Esophagus squamous epithelium (tissue), 5 donors: ENCODE measurements around the gene RIIAD1. TPM values are rescaled to one million over a fixed set of nuclear protein-coding genes. Genes with fewer than 3 reads are reported as not detected.

Source experiments
- DNase-seq: peaks from one replicate; lab custom pipeline; 2025; lab: John Stamatoyannopoulos, UW
- H3K27ac ChIP-seq, 4 donors: fragments of 200-600 bp; sonication (generic); one replicate each; pipeline ENCODE4 v1.5.1; 2016 to 2019; ENCODE audit warnings: mild to moderate bottlenecking in 1 of 4
- H3K27me3 ChIP-seq, 4 donors: fragments of 200-600 bp; sonication (generic); 1 replicate in 3 of 4; 2 replicates in 1 of 4; pipeline versions ENCODE4 v1.5.1 to v1.6.0; 2017 to 2021; ENCODE audit warnings: antibody characterized with exemption in 1 of 4
- H3K36me3 ChIP-seq, 3 donors: fragments of 200-600 bp; sonication (generic); one replicate each; pipeline ENCODE4 v1.5.1; 2016 to 2019
- H3K4me1 ChIP-seq, 3 donors: fragments of 200-600 bp; sonication (generic); one replicate each; pipeline ENCODE4 v1.5.1; 2017 to 2019
- H3K4me3 ChIP-seq, 4 donors: fragments of 200-600 bp; sonication (generic); 1 replicate in 3 of 4; 2 replicates in 1 of 4; pipeline ENCODE4 v1.5.1; 2016 to 2019; ENCODE audit warnings: mild to moderate bottlenecking in 2 of 4, moderate library complexity in 1 of 4
- H3K9me3 ChIP-seq, 3 donors: fragments of 200-600 bp; sonication (generic); one replicate each; pipeline ENCODE4 v1.5.1; 2016 to 2019
- CTCF ChIP-seq, 6 experiments: fragments of 450-650 bp in 4 of 6; fragments of 200-600 bp in 2 of 6; sonication (generic) in 2 of 6; IDR thresholded peaks; one replicate each; pipeline ENCODE4 v1.5.1; 2016 to 2019; ENCODE audit warnings: antibody characterized with exemption in 6 of 6, mild to moderate bottlenecking in 4 of 6, moderate library complexity in 4 of 6
- POLR2A ChIP-seq, 4 donors: fragments of 450-650 bp; IDR thresholded peaks; one replicate each; pipeline ENCODE4 v1.6.1; 2017; ENCODE audit warnings: antibody characterized with exemption in 4 of 4, mild to moderate bottlenecking in 4 of 4, moderate library complexity in 3 of 4
- WGBS, 2 donors: methylation state at CpG; one replicate each; pipeline ENCODE4 v1.1.5; 2018; 5-methylcytosine and 5-hydroxymethylcytosine counted together
- intact Hi-C: fragments of 100-400 bp; cut with DNase I; formaldehyde crosslinking; loops from one replicate; pipeline ENCODE4 v1.15.0; 2022
- small RNA-seq, 4 donors: library from RNA; depleted of rRNA; stranded (forward); fragments of <200 nt; gene quantifications; one replicate each; pipeline ENCODE3, GENCODE V24; 2016
- total RNA-seq, 4 donors: library from RNA; depleted of rRNA; stranded (reverse); fragments of >200 nt; gene quantifications; one replicate each; pipeline ENCODE4 v1.1.0, GENCODE V29; 2016
- donor health status: DM: yes; HTN: yes; CAD: no.

The RIIAD1 gene
- total RNA-seq, 4 donors from 2014 or later = not detected

GRCh38 chr1:151774256-151774922 is 53.1 kb downstream of the RIIAD1 start:
- DNase-seq = no peak
- H3K4me1 ChIP-seq = no peaks in the 10 kb centered on the region
- no peak overlapping the region for H3K27ac ChIP-seq
- no peaks in the 10 kb centered on the region for H3K27me3 ChIP-seq
- H3K36me3 ChIP-seq = peaks cover 0 to 47% (median 0%) of the 10 kb centered on the region in 3 donors
- no peaks in the 10 kb centered on the region for H3K9me3 ChIP-seq
- WGBS, 2 donors = 59 to 81% methylated on average over 3 of the region's 3 CpGs
- intact Hi-C loops = no loop called here
- H3K4me3 ChIP-seq = no peak overlapping the region
- TF ChIP-seq POLR2A (IDR thresholded peaks at IDR 0.05) = no peak
- TF ChIP-seq CTCF (IDR thresholded peaks at IDR 0.05) = no peak

GRCh38 chr1:151775894-151776664 is 54.8 kb downstream of the RIIAD1 start:
- Histone ChIP-seq H3K36me3 (peaks cover 0 to 49% (median 0%) of the 10 kb centered on the region in 3 donors), H3K4me3 (no peak overlapping the region), H3K9me3 (no peaks in the 10 kb centered on the region), H3K4me1 (no peaks in the 10 kb centered on the region), H3K27me3 (no peaks in the 10 kb centered on the region), H3K27ac (no peak overlapping the region)
- WGBS, 2 donors = 92 to 93% methylated on average over 7 of the region's 7 CpGs
- DNase-seq = no peak
- TF ChIP-seq POLR2A (IDR thresholded peaks at IDR 0.05) (no peak), CTCF (IDR thresholded peaks at IDR 0.05) (no peak)
- intact Hi-C loops = no loop called here

- WGBS, 2 donors = 78 to 98% methylated on average over 3 of the region's 3 CpGs
These were observed 55.3 kb downstream of the RIIAD1 start for GRCh38 chr1:151776665-151777062.

GRCh38 chr1:151777317-151777716 is 56.0 kb downstream of the RIIAD1 start:
- no peaks in the 10 kb centered on the region for H3K9me3 ChIP-seq
- no peaks in the 10 kb centered on the region for H3K4me1 ChIP-seq
- TF ChIP-seq CTCF (IDR thresholded peaks at IDR 0.05) = no peak
- TF ChIP-seq POLR2A (IDR thresholded peaks at IDR 0.05) = no peak
- peaks cover 0 to 49% (median 0%) of the 10 kb centered on the region in 3 donors for H3K36me3 ChIP-seq
- H3K27me3 ChIP-seq = no peaks in the 10 kb centered on the region
- H3K27ac ChIP-seq = no peak overlapping the region
- H3K4me3 ChIP-seq = no peak overlapping the region
- DNase-seq = no peak
- intact Hi-C loops = no loop called here
- 89 to 100% methylated on average over 4 of the region's 4 CpGs for WGBS, 2 donors

More at GRCh38 chr1:151776665-151777062, 55.3 kb downstream of the RIIAD1 start:
- no peak overlapping the region for H3K4me3 ChIP-seq
- no peaks in the 10 kb centered on the region for H3K9me3 ChIP-seq
- DNase-seq = no peak
- intact Hi-C loops = no loop called here
- peaks cover 0 to 49% (median 0%) of the 10 kb centered on the region in 3 donors for H3K36me3 ChIP-seq
- no peaks in the 10 kb centered on the region for H3K4me1 ChIP-seq
- TF ChIP-seq CTCF (IDR thresholded peaks at IDR 0.05) (no peak), POLR2A (IDR thresholded peaks at IDR 0.05) (no peak)
- H3K27ac ChIP-seq = no peak overlapping the region
- H3K27me3 ChIP-seq = no peaks in the 10 kb centered on the region

Small RNA genes within 50 kb of the gene (small RNA-seq; reads per million reads assigned to genes)
- gene RNU6-662P = 0 reads per million in 4 donors

Other genes starting within 250 kb of the RIIAD1 start
- 10 to 100 TPM in 3 of 4 donors, 1 to 10 TPM in 1; 3.3 to 26.1 (median 15.1) TPM for gene CGN, start 210.1 kb upstream of the RIIAD1 start, total RNA-seq
- 10 to 100 TPM; 18.1 to 41.8 (median 32.8) TPM for gene TUFT1, start 181.2 kb upstream of the RIIAD1 start, total RNA-seq
- gene SNX27, start 109.5 kb upstream of the RIIAD1 start, total RNA-seq = 10 to 100 TPM; 15.0 to 30.3 (median 17.3) TPM
- under 1 TPM in 1 of 4 donors, not detected in 3; 0.19 TPM for gene CELF3, start 4.7 kb upstream of the RIIAD1 start, total RNA-seq
- gene MRPL9, start 42.0 kb downstream of the RIIAD1 start, total RNA-seq = 10 to 100 TPM; 49.1 to 56.3 (median 52.6) TPM
- gene TDRKH, start 69.0 kb downstream of the RIIAD1 start, total RNA-seq = 1 to 10 TPM; 1.1 to 5.3 (median 2.3) TPM
- under 1 TPM in 1 of 4 donors, not detected in 3; 0.19 TPM for gene LINGO4, start 83.9 kb downstream of the RIIAD1 start, total RNA-seq
- gene RORC, start 110.3 kb downstream of the RIIAD1 start, total RNA-seq = 10 to 100 TPM in 1 of 4 donors, 1 to 10 TPM in 2, under 1 TPM in 1; 0.75 to 11.5 (median 5.3) TPM
- under 1 TPM in 2 of 4 donors, not detected in 2; 0.22 to 0.38 TPM for gene C2CD4D, start 118.3 kb downstream of the RIIAD1 start, total RNA-seq
- 1 to 10 TPM in 1 of 4 donors, under 1 TPM in 1, not detected in 2; 0.76 to 1.7 TPM for gene THEM5, start 132.2 kb downstream of the RIIAD1 start, total RNA-seq
- 10 to 100 TPM in 3 of 4 donors, 1 to 10 TPM in 1; 3.5 to 14.3 (median 12.3) TPM for gene THEM4, start 188.0 kb downstream of the RIIAD1 start, total RNA-seq